Measurements from ENCODE around the gene NFIX.

The NFIX gene

DNA sequence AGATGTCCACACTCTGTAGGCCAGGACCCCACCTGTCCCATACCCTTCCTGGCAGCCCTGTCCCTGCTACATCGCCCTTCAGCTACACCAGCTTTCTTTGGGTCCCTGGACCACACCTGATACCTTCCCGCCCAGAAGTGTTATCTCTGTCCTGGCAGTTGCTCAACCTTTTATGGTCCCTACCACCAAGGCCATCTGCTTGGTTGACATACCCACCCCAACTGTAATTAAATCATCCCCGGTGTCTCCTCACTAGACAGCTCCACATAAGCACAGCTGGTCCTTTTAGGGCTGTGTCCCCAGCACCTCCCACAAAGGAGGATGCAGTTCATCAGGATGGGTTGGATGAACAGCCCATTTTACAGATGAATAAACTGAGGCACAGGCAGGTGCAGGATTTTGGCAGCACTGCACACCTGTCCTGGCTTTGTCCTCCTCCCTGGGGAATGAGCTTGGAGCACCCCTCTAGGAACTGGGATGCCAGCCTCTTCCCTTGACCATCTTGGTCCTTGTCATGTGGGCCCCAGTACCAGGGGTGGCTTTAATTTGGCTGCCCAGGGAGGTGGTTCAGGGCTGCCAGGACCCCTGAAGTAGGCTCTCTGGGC is 135.7 kb downstream of the NFIX start:
- DNase-seq (ENCODE audit: low read depth), result no peak

DNA sequence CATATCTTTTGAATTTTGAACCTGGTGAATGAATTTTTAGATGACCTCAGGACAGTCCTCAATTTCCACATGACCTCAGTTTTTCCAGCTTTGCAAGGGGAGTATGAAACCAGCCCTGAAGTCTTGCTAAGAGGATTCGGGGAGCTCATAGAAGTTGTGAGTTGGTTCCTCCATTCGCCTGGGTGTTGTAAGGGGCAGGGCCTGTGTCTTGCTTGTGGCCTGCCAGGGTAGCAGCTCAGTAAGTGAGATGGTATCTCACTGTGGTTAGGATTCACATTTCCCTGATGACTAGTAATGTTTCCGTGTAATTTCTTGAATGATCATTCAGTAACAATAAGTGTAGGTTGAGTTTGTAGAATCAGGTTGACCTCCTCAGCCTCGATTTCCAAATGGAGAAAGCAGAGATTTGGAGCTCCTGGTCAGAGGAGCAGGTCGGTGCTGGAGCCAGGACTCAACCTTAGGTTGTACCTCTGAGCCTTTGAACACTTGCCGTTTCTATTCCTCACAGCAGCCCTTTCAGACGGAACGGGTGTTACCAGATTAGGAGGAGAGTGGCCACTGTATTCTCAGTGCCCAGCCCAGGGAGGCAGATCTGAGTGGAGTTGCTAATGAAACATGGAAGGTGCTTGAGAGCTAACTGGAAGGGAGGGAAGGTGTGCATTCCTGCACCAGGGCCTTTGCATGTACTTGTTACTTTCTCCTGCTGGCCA is 137.4 kb downstream of the NFIX start:
- no peak for DNase-seq (ENCODE audit: low read depth)

DNA sequence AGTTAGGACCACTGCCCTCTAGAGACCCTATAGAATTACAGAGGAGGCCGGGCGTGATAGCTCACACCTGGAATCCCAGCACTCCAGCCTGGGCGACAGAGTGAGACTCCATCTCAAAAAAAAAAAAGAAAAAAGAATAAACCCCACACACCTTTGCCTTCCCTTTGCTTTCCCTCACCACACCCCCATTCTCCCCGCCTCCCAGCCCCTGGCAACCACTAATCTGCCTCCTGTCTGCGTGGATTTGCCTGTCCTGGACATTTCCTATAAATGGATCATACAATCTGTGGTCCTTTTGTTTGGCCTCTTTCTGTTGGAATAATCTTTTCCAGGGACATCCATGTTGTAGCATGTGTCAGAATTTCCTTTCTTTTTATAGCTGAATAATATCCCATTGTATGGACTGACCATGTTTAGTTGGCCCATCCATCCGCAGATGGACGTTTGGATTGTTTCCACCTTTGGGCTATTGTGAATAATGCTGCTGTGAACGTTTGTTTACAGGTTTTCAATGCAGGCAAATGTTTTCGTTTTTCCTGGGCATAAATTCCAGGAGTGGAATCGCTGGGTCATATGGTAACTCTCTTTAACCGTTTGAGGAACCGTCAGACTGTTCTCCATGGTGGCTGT is 138.1 kb downstream of the NFIX start:
- DNase-seq (ENCODE audit: low read depth), result no peak

DNA sequence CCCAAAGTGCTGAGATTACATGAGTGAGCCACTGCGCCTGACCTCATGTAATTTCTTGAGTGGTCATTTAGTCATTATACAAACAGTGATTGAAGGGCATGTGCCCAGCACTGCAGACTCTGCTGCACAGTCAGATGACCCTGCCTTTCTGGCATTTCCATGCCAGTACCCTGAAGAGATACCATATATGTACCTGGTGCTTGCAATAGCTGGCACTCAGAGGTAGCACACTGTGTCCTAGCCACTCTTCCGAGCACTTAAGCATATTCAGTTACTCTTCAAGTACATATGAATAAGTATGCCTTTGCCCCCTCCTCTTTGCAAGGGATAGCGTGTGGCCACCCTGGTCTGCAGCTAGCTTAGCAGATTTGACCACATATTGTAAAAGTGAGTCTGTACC is 139.4 kb downstream of the NFIX start:
- DNase-seq (ENCODE audit: low read depth), result no peak

DNA sequence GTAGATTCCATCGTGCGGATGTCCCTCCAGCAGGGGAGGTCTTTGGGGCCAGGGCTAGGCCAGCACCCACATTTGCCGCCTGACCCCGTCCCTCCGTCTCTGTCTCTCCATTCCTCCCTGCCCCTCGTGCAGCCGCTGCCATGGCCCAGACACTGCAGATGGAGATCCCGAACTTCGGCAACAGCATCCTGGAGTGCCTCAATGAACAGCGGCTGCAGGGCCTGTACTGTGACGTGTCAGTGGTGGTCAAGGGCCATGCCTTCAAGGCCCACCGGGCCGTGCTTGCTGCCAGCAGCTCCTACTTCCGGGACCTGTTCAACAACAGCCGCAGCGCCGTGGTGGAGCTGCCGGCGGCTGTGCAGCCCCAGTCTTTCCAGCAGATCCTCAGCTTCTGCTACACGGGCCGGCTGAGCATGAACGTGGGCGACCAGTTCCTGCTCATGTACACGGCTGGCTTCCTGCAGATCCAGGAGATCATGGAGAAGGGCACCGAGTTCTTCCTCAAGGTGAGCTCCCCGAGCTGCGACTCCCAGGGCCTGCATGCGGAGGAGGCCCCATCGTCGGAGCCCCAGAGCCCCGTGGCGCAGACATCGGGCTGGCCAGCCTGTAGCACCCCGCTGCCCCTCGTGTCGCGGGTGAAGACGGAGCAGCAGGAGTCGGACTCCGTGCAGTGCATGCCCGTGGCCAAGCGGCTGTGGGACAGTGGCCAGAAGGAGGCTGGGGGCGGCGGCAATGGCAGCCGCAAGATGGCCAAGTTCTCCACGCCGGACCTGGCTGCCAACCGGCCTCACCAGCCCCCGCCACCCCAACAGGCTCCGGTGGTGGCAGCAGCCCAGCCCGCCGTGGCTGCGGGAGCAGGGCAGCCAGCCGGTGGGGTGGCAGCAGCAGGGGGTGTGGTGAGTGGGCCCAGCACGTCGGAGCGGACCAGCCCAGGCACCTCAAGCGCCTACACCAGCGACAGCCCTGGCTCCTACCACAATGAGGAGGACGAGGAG is 140.1 kb downstream of the NFIX start:
- DNase-seq (ENCODE audit: low read depth), result no peak

DNA sequence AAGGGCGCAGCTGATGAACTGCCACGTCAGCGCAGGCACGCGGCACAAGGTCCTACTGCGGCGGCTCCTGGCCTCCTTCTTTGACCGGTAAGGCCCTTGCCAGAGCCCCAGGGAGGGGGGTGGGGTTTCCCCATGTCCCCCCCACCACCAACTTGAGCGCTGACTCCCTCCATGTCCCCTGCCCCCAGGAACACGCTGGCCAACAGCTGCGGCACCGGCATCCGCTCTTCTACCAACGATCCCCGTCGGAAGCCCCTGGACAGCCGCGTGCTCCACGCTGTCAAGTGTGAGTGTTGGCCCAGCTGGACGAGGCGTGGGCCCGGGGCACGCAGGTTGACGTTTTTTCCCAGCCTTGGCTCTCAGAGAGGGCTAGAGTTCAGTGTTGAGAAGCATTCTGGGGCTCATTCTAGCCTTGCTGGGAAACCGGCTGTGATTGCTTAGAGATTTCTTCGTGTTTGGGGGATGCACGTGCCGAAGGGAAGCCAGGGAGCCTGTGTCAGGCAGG is 142.1 kb downstream of the NFIX start:
- no peak for DNase-seq (ENCODE audit: low read depth)

DNA sequence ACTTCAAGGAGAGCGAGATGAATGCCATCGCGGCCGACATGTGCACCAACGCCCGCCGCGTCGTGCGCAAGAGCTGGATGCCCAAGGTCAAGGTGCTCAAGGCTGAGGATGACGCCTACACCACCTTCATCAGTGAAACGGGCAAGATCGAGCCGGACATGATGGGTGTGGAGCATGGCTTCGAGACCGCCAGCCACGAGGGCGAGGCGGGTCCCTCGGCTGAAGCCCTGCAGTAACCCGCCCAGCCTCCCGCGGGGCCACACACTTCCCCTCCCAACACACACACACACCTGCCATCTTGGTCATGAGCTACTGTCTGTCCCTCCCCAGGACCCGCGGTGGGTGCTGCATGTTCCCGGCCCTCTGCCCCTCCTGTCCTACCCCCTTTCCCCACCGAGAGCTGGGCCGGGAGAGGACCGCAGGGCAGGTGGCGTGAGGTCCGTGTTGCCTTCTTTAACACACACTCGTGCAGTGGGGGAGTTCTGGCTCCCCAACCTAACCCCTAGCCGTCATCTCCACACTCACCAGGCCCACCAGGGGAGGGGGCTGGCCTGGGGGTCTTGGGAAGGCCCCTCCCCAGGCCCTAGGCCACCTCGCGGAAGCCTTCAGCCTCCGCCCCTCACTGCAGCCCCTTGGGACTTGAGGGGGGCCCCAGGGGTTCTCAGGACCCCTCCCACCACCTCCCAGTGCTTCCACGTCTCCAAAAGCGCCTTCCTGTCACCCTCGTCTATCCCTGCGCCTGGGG is 143.1 kb downstream of the NFIX start:
- DNase-seq (ENCODE audit: low read depth), result no peak

DNA sequence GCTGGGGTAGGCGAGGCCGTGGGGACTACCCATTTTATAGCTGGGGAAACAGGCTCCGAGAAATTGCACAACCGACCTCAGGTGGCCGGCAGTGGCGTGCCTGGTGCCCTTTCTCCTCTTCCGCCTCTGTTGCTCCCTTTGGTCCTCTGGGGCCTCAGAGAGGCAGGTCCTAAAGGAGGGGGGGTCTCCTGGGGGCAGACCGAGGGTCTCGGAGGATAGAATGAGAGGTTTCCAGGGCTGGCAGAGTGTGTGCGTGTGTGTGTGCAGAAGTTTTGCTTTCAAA is 143.6 kb downstream of the NFIX start:
- DNase-seq (ENCODE audit: low read depth), result no peak

DNA sequence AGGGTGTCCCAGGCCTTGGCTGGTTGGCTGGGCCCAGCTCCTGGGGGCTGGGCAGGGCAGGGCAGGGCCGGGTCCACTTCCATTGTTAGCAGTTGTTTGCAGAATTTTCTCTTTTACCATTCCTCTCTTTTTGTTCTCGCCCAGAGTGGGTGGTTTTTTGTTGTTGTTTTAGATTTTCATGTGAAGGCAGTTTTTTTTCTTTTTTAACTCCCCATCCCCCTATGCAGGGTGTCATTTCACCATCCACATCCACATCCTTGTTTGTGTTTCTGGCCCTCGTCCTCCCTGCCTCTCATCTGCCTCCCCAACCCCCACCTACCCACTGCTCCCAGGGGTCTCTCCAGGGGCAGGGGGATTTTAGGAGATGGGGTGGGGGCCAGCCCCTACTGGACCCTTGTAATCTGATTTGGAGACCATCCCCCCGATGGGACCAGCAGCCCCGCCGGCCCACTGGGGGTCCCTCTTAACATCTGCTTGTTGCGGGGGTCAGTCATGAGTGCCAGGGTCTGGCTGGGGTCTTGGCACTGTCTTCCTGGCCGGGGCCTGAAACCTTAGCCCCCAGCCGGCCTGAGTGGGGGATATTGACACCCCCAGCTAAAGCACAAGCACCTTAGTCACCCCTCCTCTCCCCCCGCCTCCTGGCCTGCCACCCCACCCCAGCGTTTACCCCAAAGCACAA is 144.5 kb downstream of the NFIX start:
- no peak for DNase-seq (ENCODE audit: low read depth)

DNA sequence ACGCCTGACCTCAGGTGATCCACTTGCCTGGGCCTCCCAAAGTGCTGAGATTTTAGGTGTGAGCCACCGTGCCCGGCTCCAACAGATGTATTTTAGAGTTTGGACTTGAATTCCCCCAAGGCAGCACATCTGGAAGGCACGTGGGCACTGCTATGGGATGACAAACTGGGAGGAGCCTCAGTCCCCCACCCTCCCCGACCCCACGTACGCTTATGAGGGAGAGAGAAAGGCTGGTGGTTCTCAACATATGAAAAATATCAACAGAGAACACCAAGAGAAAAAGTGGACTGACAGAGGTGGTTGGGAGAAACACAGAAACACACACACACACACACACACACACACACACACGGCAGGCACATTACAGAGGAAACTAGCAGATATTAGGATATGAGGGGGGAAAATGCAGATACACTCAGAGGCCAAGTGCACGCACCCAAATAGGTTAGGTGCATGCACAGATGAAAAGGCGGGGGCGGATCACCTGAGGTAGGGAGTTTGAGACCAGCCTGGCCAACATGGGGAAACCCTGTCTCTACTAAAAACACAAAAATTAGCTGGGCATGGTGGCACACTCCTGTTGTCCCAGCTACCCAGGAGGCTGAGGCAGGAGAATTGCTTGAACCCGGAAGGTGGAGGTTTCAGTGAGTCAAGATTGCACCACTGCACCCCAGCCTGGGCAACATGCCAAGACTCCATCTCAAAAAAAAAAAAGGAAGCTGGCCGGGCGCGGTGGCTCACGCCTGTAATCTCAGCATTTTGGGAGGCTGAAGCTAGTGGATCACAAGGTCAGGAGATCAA is 151.7 kb downstream of the NFIX start:
- no peak for DNase-seq (ENCODE audit: low read depth)

Measured in GM04503 (cell line).